NCI-H2171 (cell line): ENCODE data around the gene CEBPB.
"Not testable (repeated sequence)": the region's sequence is repeated elsewhere in the genome, so short reads cannot be mapped to it uniquely, and the experiment has no call there.

Experiments
- DNase-seq: peaks from one replicate; lab custom pipeline; 2025; lab: John Stamatoyannopoulos, UW

The CEBPB gene

GRCh38 chr20:50193199-50193835 is 2.7 kb downstream of the CEBPB start:
- DNase-seq, result no peak

- DNase-seq, result no peak
These were observed 3.3 kb downstream of the CEBPB start for GRCh38 chr20:50193836-50194421.

GRCh38 chr20:50194422-50194830 is 3.8 kb downstream of the CEBPB start:
- no peak for DNase-seq

- DNase-seq, result no peak
These were observed 4.3 kb downstream of the CEBPB start for GRCh38 chr20:50194831-50195523.

DNA sequence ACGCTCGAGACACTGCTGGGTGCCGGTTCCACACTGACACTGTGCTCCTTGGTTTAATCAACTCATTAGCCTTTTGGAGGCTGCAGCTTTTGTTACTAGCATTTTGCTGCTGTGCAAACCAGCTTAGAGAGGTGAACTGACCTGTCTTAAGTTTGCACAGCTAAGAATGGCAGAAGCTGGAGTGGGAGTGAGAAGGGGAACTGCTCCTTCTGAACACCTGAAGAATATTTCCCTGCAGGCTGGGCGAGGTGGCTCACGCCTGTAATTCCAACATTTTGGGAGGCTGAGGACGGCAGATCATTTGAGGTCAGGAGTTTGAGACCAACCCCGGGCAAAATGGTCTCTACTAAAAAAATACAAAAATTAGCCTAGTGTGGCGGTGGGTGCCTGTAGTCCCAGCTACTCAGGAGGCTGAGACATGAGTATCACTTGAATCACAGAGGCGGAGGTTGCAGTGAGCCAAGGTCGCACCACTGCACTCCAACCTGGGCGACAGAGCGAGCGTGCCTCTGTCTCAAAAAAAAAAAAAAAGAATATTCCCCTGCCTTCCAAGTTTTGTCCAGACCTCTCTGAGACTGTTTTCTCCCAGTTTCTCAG is 5.0 kb downstream of the CEBPB start:
- DNase-seq, result no peak

DNA sequence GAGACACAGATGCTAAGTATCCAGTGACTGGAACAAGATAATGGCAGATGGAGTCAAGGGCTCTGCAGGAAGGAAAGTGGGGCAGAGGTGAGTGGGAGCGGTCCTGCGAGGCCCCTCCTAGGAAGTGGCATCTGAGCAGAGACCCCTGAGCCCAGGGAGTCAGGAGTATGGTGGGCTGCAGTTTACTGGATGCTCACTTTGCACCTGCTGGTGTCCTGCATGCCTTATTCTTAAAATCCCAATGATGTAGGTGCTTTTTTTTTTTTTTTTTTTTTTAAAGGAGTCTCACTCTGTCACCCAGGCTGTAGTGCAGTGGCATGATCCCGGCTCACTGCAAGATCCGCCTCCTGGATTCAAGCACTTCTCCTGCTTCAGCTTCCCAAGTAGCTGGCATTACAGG is 5.6 kb downstream of the CEBPB start:
- peak; percentile 65 for DNase-seq

DNA sequence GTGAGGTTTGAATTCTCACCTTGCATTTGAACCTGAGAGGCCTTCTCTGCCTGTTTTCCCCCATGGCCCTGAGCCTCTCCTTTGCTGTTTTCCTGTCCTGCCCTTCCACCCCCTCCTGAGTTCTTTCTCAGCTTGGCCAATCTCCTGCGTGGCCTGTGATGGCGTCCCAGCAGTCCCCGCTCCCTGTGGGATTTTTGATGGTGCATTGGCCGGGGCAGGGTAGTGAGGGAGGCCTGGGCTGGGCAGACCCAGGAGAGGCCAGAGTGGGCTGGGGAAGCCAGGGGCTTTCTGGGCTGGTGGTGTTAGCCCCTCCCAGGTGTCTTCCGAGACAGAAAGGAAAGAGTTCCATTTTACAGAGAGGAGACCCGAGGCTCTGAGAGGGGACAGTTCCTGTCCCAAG is 6.3 kb downstream of the CEBPB start:
- no peak for DNase-seq

DNA sequence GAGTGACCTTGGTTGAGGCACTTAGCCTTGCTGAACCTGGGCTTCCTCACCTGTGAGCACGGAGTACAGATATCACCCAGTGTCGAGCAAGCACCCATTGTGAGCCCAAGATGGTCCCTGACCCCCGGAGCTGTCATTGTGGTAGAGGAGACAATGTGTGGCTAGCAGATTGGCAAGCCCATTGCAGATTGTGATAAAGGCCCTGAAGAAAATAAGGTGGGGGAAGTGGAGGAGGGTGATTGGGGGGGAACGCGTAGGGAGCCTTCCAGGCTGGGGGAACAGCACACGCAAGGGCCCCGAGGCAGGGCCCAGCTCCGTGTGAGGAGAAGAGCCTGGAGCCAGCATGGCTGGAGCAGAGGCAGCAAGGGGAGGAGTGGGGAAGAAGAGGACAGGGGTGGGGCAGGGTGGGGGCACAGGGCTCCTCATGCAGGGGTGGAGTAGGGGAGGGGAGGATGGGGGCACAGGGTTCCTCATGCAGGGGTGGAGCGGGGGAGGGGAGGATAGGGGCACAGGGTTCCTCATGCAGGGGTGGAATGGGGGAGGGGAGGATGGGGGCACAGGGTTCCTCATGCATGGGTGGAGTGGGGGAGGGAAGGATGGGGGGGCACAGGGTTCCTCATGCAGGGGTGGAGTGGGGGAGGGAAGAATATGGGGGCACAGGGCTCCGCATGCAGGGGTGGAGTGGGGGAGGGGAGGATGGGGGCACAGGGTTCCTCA is 7.0 kb downstream of the CEBPB start:
- DNase-seq, result no peak

- DNase-seq, result no peak
These were observed 7.6 kb downstream of the CEBPB start for GRCh38 chr20:50198180-50198666.

DNA sequence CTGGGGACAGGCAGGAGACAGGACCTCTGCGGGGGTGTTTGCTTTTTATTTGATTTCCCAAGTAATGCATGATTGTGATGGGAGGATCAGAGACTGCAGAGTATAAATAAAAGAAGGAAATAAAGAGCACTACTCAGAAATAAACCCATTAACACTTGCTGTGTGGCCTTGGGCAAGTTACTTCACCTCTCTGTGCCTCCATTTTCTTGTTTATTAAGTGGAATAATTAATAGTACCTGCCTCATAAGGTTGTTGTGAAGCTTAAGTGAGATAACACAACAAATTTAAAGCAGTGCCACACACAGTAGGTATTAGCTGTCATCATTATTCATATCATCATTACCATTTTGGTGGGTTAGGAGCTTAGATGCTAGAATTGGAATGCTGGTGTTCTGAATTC is 8.1 kb downstream of the CEBPB start:
- DNase-seq, result no peak

DNA sequence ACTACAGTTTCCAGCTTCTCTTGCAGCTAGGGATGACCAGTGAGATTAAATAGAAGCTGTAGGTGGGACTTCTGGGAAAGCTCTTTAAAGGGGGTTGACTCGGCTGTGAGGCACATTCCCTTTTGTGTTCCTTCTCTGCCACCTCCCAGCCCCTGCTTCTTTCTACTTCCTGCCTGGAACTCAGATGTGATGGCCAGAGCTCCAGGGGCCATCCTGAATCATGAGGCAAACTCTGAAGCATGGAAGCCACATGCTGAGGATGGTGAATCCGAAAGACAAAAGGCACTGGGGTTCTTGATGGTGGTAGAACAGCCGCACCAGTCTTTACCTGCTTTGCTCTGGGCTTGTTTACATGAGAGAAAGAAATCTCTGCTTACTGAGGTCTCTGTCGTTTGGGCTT is 9.1 kb downstream of the CEBPB start:
- DNase-seq, result no peak

GRCh38 chr20:50200482-50201104 is 10.0 kb downstream of the CEBPB start:
- DNase-seq, result no peak

DNA sequence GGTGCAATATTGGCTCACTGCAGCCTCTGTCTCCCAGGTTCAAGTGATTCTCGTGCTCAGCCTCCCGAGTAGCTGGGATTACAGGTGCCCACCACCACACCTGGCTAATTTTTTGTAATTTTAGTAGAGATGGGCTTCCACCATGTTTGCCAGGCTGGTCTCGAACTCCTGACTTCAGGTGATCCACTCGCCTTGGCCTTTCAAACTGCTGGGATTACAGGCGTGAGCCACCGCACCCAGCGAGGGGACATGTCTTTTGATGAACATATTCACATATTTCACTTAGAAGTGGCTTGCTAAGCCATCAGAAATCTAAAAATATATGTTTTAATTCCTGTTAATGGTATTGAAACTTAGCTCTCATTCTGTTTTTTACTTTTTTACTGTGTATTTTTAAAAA is 11.1 kb downstream of the CEBPB start:
- DNase-seq, result not testable (repeated sequence)

DNA sequence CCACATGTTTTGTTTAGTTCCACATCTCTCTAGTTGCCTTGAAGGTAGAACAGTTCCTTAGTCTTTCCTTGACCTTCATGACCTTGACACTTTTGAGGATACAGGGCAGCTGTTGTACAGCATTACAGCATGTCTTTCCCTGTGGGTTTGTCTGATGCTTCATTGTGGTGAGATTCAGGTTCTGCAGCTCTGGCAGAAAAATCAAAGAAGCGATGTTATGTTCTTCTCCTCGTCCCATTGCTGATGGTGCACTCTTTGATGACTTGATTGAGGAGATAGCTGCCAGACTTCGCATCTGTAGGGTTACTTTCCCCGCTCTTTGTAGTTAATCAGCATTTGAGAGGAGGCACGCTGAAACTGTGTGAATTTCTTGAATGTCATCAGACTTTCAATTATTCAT is 12.0 kb downstream of the CEBPB start:
- DNase-seq, result no peak

DNA sequence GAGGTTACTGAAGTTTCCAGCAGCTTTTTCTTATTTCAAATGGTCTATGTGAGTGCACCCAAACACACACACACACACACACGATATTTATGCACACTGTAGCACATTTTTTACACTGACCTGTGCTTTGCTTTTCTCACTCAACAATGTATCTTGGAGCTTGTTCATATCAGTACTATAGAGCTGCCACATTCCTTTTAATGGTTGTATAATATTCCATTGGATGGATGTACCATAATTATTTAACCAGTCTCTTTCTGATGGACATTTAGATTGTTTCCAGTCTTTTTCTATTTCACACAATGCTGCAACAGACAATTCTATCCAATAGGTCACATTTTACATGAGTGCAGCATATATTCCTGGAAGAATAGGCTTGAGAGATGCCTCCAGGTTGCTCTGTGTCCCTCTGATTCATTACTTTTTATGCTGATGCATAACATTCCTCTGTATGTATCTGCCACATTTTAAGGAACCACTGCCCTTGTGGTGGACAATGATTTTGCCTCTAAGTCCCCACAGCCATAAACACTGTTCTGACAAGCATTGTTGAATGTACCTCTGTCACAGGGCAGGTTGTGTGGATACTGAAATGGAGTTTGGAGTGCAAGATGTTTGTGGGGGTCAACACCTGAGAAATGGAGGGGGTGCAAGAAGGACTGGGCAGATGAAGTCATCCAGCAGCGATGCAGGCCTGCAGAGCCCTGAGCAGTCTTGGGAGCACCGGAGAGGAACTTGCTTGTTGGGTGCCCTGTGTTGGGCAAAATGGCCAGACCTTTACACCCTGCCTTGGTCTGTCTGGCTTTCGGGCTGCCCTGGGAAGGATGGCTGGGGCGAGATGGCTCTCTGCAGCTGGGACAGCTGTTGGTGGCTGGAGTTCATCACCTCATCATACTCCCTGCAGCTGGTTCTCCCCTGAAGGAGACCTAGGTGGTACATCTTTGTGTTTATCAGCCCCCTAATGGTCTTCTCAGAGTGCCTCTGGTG is 13.6 kb downstream of the CEBPB start:
- DNase-seq, result no peak

DNA sequence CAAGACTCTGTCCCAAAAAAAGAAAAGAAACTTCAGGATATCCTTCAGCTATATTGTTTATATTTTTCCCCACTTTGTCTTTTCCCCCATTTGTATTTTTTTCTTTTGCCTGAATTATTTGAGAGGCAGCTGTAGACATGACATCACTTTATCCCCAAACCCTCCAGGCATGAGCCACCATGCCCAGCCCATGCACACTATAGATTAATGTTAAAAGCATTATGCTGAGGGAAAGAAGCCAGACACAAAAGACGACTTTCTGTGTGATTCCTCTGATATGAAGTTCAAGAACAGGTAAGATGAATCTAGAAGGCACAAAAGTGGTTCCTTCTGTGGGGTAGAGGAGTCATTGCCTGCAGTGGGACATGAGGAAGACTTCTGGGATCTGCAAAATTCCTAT is 16.4 kb downstream of the CEBPB start:
- no peak for DNase-seq

- DNase-seq, result no peak
These were observed 17.5 kb downstream of the CEBPB start for GRCh38 chr20:50208085-50208491.

DNA sequence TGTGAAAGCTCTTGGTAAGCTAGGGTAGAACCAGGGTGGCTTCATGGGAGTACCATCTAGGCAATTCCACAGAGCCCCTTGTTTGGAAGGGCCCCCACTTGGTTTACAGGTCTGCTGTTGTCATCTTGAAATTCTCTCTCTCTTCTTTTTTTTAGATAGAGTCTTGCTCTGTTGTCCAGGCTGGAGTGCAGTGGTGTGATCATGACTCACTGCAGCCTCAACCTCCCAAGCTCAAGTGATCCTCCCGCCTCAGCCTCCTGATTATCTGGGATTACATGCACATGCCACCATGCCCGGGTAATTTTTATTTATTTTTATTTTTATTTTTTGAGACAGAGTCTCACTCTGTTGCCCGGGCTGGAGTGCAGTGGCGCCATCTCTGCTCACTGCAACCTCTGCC is 18.2 kb downstream of the CEBPB start:
- DNase-seq, result not testable (repeated sequence)

GRCh38 chr20:50210066-50210619 is 19.5 kb downstream of the CEBPB start:
- DNase-seq, result no peak

DNA sequence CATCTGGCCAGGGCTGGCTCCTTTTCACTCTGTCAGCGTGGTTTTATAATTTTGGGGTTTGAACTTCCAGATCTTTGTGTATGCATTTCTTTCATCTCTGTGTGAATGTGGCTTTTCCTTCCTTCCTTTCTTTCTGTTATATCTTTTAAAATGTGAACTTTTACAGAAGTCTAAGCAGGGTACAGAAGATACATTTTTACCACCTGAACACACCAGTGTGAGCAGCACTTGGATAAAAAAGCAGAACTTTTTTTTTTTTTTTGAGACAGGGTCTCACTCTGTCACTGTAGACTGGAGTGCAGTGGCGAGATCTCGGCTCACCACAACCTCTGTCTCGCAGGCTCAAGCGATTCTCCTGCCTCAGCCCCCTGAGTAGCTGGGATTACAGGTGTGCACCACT is 20.5 kb downstream of the CEBPB start:
- DNase-seq, result no peak
